Adrenal gland (tissue), 12 donors: ENCODE measurements around the gene TEX14. TPM values are rescaled to one million over a fixed set of nuclear protein-coding genes. Genes with fewer than 3 reads are reported as not detected.
"Not testable (repeated sequence)": the region's sequence is repeated elsewhere in the genome, so short reads cannot be mapped to it uniquely, and the experiment has no call there.

Experiments
- DNase-seq, 7 donors: peaks; one replicate each; pipeline ENCODE4 v3.0.0-alpha.2; 2019 to 2020
- H3K27ac ChIP-seq, 5 donors: fragments of 200-600 bp; sonication (generic) in 4 of 5; 1 replicate in 3 of 5; 2 replicates in 2 of 5; pipeline versions ENCODE4 v1.5.1 to v1.8.0; 2016 to 2020; ENCODE audit warnings: mild to moderate bottlenecking in 1 of 5
- H3K27me3 ChIP-seq: fragments of 200-600 bp; 2 replicates; pipeline ENCODE4 v1.8.0; 2021
- H3K36me3 ChIP-seq, 2 donors: fragments of 200-600 bp; replicated peaks in 1 of 2; 1 replicate in 1 of 2; 2 replicates in 1 of 2; pipeline versions ENCODE4 v1.5.1 to v1.8.0; 2018 to 2022
- H3K4me1 ChIP-seq, 2 donors: fragments of 200-600 bp; replicated peaks in 1 of 2; 1 replicate in 1 of 2; 2 replicates in 1 of 2; pipeline versions ENCODE4 v1.5.1 to v1.8.0; 2018 to 2021
- H3K4me3 ChIP-seq, 4 donors: fragments of 200-600 bp; sonication (generic) in 3 of 4; one replicate each; pipeline ENCODE4 v1.5.1; 2016 to 2018
- H3K9me3 ChIP-seq, 3 donors: fragments of 200-600 bp; sonication (generic) in 1 of 3; replicated peaks in 1 of 3; 1 replicate in 2 of 3; 2 replicates in 1 of 3; pipeline versions ENCODE4 v1.5.1 to v1.8.0; 2016 to 2021
- POLR2A ChIP-seq, 2 donors: fragments of 450-650 bp; IDR thresholded peaks; one replicate each; pipeline ENCODE4 v1.6.1; 2017; ENCODE audit warnings: antibody characterized with exemption in 2 of 2, mild to moderate bottlenecking in 2 of 2, moderate library complexity in 1 of 2
- WGBS, 4 donors: extraction: QIAGEN DNeasy Blood & Tissue Kit in 2 of 4; methylation state at CpG; one replicate each; pipeline versions ENCODE4 v1.1.5 to v1.1.7; 2013 to 2017; 5-methylcytosine and 5-hydroxymethylcytosine counted together
- intact Hi-C, 2 donors: fragments of 100-400 bp; cut with DNase I; formaldehyde crosslinking; loops; one replicate each; pipeline versions ENCODE4 v1.14.1 to v1.15.0; 2022 to 2023
- polyA plus RNA-seq, 3 donors: library from polyadenylated mRNA; stranded (reverse); fragments of 200-250 nt in 2 of 3; fragments of 350-450 nt in 1 of 3; fragmentation: Illumina TruSeq in 1 of 3; extraction: RNeasy Lipid Tissue Mini Kit (QIAGEN cat#74804) in 1 of 3; gene quantifications; one replicate each; pipeline ENCODE4 v1.2.3, GENCODE V29; 2013 to 2014
- total RNA-seq, 9 donors: library from RNA; depleted of rRNA in 4 of 9; stranded (reverse); fragments of >200 nt in 4 of 9; fragments of 120-200 nt in 1 of 9; fragmentation: NEBNext Ultra II Directional in 1 of 9; extraction: Animal tissue kit (Norgen Biotek cat#: 25700) in 1 of 9; gene quantifications; one replicate each; pipeline versions ENCODE4 v1.1.0 to v1.2.4, GENCODE V29; 2013 to 2023
- TF ChIP-seq, protein P1 (sequence below), 6 experiments: fragments of 450-650 bp in 4 of 6; fragments of 200-600 bp in 2 of 6; sonication (generic) in 1 of 6; IDR thresholded peaks; 1 replicate in 5 of 6; 2 replicates in 1 of 6; pipeline versions ENCODE4 v1.5.1 to v1.8.0; 2016 to 2021; ENCODE audit warnings: antibody characterized with exemption in 6 of 6, mild to moderate bottlenecking in 2 of 6, moderate library complexity in 1 of 6
- donor health status: healthy with polysubstance abuse.
- donor health status: Bipolar disorder and iron deficiency.
- donor health status: DM: yes; HTN: yes; CAD: no.
- donor health status: DM: no; HTN: no; CAD: no.
- donor health status: DM: no; HTN: no; CAD: no.
- donor health status: DM: yes; HTN: yes; CAD: no.

TEX14 gene
- total and polyA plus RNA-seq, 12 donors: 0.10 to 0.97 (median 0.30) TPM; not detected in 1

- Histone ChIP-seq H3K4me3 (peak overlapping the region in 2 of 4 donors; percentile 57 to 59), H3K27me3 (no peaks in the 10 kb centered on the region), H3K27ac (peak overlapping the region in 4 of 5 donors; percentile 53 to 87 (median 82)), H3K36me3 (no peaks in the 10 kb centered on the region), H3K4me1 (no peaks in the 10 kb centered on the region), H3K9me3 (no peaks in the 10 kb centered on the region)
- WGBS, 4 donors: 1 to 2% (median 1%) methylated on average over 38 of the region's 38 CpGs
- TF ChIP-seq, protein P1, sequence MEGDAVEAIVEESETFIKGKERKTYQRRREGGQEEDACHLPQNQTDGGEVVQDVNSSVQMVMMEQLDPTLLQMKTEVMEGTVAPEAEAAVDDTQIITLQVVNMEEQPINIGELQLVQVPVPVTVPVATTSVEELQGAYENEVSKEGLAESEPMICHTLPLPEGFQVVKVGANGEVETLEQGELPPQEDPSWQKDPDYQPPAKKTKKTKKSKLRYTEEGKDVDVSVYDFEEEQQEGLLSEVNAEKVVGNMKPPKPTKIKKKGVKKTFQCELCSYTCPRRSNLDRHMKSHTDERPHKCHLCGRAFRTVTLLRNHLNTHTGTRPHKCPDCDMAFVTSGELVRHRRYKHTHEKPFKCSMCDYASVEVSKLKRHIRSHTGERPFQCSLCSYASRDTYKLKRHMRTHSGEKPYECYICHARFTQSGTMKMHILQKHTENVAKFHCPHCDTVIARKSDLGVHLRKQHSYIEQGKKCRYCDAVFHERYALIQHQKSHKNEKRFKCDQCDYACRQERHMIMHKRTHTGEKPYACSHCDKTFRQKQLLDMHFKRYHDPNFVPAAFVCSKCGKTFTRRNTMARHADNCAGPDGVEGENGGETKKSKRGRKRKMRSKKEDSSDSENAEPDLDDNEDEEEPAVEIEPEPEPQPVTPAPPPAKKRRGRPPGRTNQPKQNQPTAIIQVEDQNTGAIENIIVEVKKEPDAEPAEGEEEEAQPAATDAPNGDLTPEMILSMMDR (IDR thresholded peaks at IDR 0.05): peak in 1 of 6 experiments; percentile 2
- peak; percentile 98 to 100 for TF ChIP-seq POLR2A (IDR thresholded peaks at IDR 0.05)
- intact Hi-C loops: no loop called here
- peak; percentile 73 to 95 (median 87) for DNase-seq
Measured at GRCh38 chr17:58658804-58659713, 32.8 kb downstream of the TEX14 start.

- peak overlapping the region in 3 of 5 donors; percentile 53 to 87 (median 86) for H3K27ac ChIP-seq
- H3K36me3 ChIP-seq, H3K9me3 ChIP-seq, H3K27me3 ChIP-seq, intact Hi-C loops, H3K4me1 ChIP-seq: not testable (repeated sequence)
- TF ChIP-seq POLR2A (IDR thresholded peaks at IDR 0.05): peak in 1 of 2 donors; percentile 53
- peak overlapping the region in 1 of 4 donors; percentile 57 for H3K4me3 ChIP-seq
- WGBS, 4 donors: 64 to 74% (median 73%) methylated on average over 10 of the region's 10 CpGs
- peak in 2 of 7 donors; percentile 45 to 70 for DNase-seq
Measured at GRCh38 chr17:58657962-58658803, 33.7 kb downstream of the TEX14 start.

DNA sequence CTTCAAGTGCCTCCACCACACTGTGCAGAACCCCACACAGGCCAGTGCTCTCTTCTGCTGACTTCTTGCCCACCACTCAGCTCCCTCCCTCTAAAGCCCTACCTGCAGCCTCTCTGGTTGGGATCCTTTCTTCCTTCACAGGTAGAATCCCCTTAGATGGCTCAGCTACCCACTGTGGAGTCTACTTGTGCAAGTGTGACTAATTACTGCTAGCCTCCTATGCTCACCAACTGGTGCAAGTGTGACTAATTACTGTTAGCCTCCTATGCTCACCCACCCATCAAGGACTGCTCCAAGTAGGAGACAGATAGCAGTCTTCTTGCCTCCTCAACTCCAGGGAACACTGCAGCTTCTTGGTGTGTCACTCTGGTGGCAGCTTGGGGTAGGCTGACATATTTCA lies 43.6 kb downstream of the TEX14 start:
- TF ChIP-seq POLR2A (IDR thresholded peaks at IDR 0.05): no peak
- TF ChIP-seq, protein P1 (IDR thresholded peaks at IDR 0.05): no peak
- no peaks in the 10 kb centered on the region for H3K9me3 ChIP-seq
- no peak overlapping the region for H3K27ac ChIP-seq
- no peak overlapping the region for H3K4me3 ChIP-seq
- H3K4me1 ChIP-seq: no peaks in the 10 kb centered on the region
- H3K36me3 ChIP-seq: no peaks in the 10 kb centered on the region
- no peaks in the 10 kb centered on the region for H3K27me3 ChIP-seq
- no peak for DNase-seq
- intact Hi-C loops: no loop called here

DNA sequence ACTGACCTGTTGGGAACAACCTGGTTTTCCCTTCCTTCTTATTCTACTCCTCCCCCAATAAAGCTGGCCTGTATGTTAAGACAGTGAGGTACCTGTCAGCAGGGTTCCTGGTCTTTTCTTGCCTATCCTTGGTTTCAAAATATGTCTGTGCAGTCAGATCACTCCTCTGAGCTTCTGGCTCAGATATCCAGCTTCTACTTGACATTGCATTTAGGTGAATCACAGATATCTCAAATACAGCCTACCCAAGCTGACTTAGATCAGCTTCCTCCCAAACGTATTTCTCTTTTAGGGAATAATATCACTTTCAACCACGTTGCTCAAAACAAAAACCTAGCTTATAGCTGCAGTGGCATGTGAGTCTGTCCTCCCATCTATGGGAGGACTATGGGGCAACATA lies 48.7 kb downstream of the TEX14 start:
- Histone ChIP-seq H3K4me3 (no peak overlapping the region), H3K27me3 (no peaks in the 10 kb centered on the region), H3K9me3 (no peaks in the 10 kb centered on the region), H3K36me3 (no peaks in the 10 kb centered on the region), H3K27ac (no peak overlapping the region), H3K4me1 (no peaks in the 10 kb centered on the region)
- intact Hi-C loops: no loop called here
- no peak for DNase-seq
- WGBS, 4 donors: 35 to 65% (median 44%) methylated on average over 2 of the region's 2 CpGs
- TF ChIP-seq, protein P1 (IDR thresholded peaks at IDR 0.05): no peak
- no peak for TF ChIP-seq POLR2A (IDR thresholded peaks at IDR 0.05)
